ENCODE results near the gene MARCOL.
"Not testable (repeated sequence)": the region's sequence is repeated elsewhere in the genome, so short reads cannot be mapped to it uniquely, and the experiment has no call there.

MARCOL gene

GRCh38 chr5:148268566-148268965 is 30.2 kb downstream of the MARCOL start, which contains the start of gene SPINK13:
SPINK13 (plus strand) TSS chr5:148268794; CDS start chr5:148270073, 1,279 bp downstream.
- no peak for DNase-seq

GRCh38 chr5:148275129-148275528 is 36.8 kb downstream of the MARCOL start:
- DNase-seq, result not testable (repeated sequence)

GRCh38 chr5:148280893-148281292 is 42.6 kb downstream of the MARCOL start:
- DNase-seq, result not testable (repeated sequence)

- not testable (repeated sequence) for DNase-seq
Observed at GRCh38 chr5:148281336-148281735, 43.0 kb downstream of the MARCOL start.

- no peak for DNase-seq
Observed at GRCh38 chr5:148290271-148291195, 52.2 kb downstream of the MARCOL start.
